ENCODE results near the gene GIT2.

DNA sequence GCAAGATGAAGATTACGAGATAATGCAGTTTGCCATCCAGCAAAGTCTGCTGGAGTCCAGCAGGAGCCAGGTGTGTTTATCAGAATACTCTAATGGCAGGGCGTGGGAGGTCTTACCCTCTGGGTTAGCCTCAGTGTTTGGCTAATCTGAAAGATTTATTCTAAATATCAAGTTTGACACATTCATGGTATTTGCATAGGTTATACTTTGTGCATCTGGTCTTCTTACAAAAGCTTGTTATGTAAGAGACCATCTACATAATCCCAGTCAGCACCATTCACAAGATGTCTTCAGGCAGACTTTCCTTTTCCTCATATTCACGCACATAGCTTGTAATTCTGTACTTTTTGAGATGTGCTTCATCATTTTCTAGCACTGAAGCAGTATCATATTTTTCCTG is 37.7 kb upstream of the GIT2 start:
- no peak for TF ChIP-seq BACH2 (CRISPR knock-in tag; IDR thresholded peaks at IDR 0.05; ENCODE audit: borderline replicate concordance)
- no peak for TF ChIP-seq ZFP30 (CRISPR knock-in tag; IDR thresholded peaks at IDR 0.05)
- no peak for TF ChIP-seq ZFP3 (CRISPR knock-in tag; IDR thresholded peaks at IDR 0.05)
- TF ChIP-seq SNAI2 (CRISPR knock-in tag; IDR thresholded peaks at IDR 0.05) = no peak
- no peak for TF ChIP-seq RARB (CRISPR knock-in tag; IDR thresholded peaks at IDR 0.05)
- TF ChIP-seq, protein P1, sequence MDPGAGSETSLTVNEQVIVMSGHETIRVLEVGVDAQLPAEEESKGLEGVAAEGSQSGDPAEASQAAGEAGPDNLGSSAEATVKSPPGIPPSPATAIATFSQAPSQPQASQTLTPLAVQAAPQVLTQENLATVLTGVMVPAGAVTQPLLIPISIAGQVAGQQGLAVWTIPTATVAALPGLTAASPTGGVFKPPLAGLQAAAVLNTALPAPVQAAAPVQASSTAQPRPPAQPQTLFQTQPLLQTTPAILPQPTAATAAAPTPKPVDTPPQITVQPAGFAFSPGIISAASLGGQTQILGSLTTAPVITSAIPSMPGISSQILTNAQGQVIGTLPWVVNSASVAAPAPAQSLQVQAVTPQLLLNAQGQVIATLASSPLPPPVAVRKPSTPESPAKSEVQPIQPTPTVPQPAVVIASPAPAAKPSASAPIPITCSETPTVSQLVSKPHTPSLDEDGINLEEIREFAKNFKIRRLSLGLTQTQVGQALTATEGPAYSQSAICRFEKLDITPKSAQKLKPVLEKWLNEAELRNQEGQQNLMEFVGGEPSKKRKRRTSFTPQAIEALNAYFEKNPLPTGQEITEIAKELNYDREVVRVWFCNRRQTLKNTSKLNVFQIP (CRISPR knock-in tag; IDR thresholded peaks at IDR 0.05; ENCODE audit: borderline replicate concordance, low read depth) = no peak
- no peak for TF ChIP-seq ZNF8 (CRISPR knock-in tag; IDR thresholded peaks at IDR 0.05)
- TF ChIP-seq ISL1 (CRISPR knock-in tag; IDR thresholded peaks at IDR 0.05) = no peak
- TF ChIP-seq ARNTL (CRISPR knock-in tag; IDR thresholded peaks at IDR 0.05; ENCODE audit: borderline replicate concordance, low read depth) = no peak
- TF ChIP-seq TOX (CRISPR knock-in tag; IDR thresholded peaks at IDR 0.05; ENCODE audit: borderline replicate concordance) = no peak
- TF ChIP-seq, protein P2, sequence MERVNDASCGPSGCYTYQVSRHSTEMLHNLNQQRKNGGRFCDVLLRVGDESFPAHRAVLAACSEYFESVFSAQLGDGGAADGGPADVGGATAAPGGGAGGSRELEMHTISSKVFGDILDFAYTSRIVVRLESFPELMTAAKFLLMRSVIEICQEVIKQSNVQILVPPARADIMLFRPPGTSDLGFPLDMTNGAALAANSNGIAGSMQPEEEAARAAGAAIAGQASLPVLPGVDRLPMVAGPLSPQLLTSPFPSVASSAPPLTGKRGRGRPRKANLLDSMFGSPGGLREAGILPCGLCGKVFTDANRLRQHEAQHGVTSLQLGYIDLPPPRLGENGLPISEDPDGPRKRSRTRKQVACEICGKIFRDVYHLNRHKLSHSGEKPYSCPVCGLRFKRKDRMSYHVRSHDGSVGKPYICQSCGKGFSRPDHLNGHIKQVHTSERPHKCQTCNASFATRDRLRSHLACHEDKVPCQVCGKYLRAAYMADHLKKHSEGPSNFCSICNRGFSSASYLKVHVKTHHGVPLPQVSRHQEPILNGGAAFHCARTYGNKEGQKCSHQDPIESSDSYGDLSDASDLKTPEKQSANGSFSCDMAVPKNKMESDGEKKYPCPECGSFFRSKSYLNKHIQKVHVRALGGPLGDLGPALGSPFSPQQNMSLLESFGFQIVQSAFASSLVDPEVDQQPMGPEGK (CRISPR knock-in tag; IDR thresholded peaks at IDR 0.05; ENCODE audit: borderline replicate concordance) = no peak
- no peak for TF ChIP-seq GLIS3 (CRISPR knock-in tag; IDR thresholded peaks at IDR 0.05)
- TF ChIP-seq ZNF565 (CRISPR knock-in tag; conservative IDR thresholded peaks at IDR 0.05; ENCODE audit: low read depth) = no peak

Measured in SK-N-SH treated with all-trans-retinoic acid at 6 μM for 48 hours (cell line).